Endothelial cell of umbilical vein (primary cell): Measurements from ENCODE around the gene NTRK1. TPM values are rescaled to one million over a fixed set of nuclear protein-coding genes. Genes with fewer than 3 reads are reported as not detected.

Experiments
- BruUV-seq: library from RNA; stranded (reverse); fragments of 400-500 nt; replicated peaks from 2 replicates; lab custom pipeline; 2021; lab: Mats Ljungman, UMichigan
- CTCF ChIA-PET: fragments of 300-600, 350-600 bp; sonication (Branson Sonifier 250); formaldehyde crosslinking; loops from one replicate; lab custom pipeline; 2021; ENCODE audit warnings: antibody characterized with exemption, inconsistent platforms; lab: Charles Lee
- POLR2A ChIA-PET: fragments of 300-600, 350-600 bp; sonication (Branson Sonifier 250); formaldehyde crosslinking; loops from one replicate; lab custom pipeline; 2021; ENCODE audit warnings: antibody characterized with exemption, inconsistent platforms; lab: Charles Lee
- DNase-seq: peaks from one replicate; pipeline ENCODE4 v3.0.0-alpha.2; 2011; ENCODE audit warnings: low read depth, low spot score
- FAIRE-seq: peaks from 2 replicates; lab custom pipeline; 2011; peaks lifted over from hg19 to GRCh38; lab: Jason Lieb, UNC
- H2AFZ ChIP-seq: 2 replicates; pipeline ENCODE4 v1.6.0; 2012; ENCODE audit warnings: low read depth, low read length, control low read depth, inconsistent platforms
- H3K27ac ChIP-seq: 2 replicates; pipeline ENCODE4 v1.5.1; 2011; ENCODE audit warnings: low read depth, mild to moderate bottlenecking, control low read depth, low read length, moderate library complexity; ENCODE audit not compliant: insufficient read depth
- H3K27me3 ChIP-seq, 2 experiments: 2 replicates each; pipeline versions ENCODE4 v1.6.0 to v1.6.1; 2011; ENCODE audit warnings: low read length in 2 of 2, mixed read lengths in 1 of 2; ENCODE audit not compliant: control insufficient read depth in 2 of 2, insufficient read depth in 2 of 2
- H3K36me3 ChIP-seq, 2 experiments: 2 replicates in 1 of 2; 3 replicates in 1 of 2; pipeline ENCODE4 v1.5.1; 2011; ENCODE audit warnings: low read length in 2 of 2, mild to moderate bottlenecking in 1 of 2, moderate library complexity in 1 of 2; ENCODE audit not compliant: control insufficient read depth in 2 of 2, insufficient read depth in 2 of 2; ENCODE audit errors: extremely low read depth in 1 of 2
- H3K4me1 ChIP-seq: 3 replicates; pipeline ENCODE4 v1.5.1; 2011; ENCODE audit warnings: mild to moderate bottlenecking, low read length; ENCODE audit not compliant: control insufficient read depth, insufficient read depth; ENCODE audit errors: extremely low read depth
- H3K4me2 ChIP-seq: 2 replicates; pipeline ENCODE4 v1.6.1; 2011; ENCODE audit warnings: low read length, control low read depth, mixed read lengths; ENCODE audit not compliant: insufficient read depth
- H3K4me3 ChIP-seq, 3 experiments: fragments of 200-600 bp in 1 of 3; sonication (generic), shearing (Covaris generic) in 1 of 3; replicated peaks in 1 of 3; 2 replicates each; pipeline ENCODE4 v1.5.1; 2011 to 2016; ENCODE audit warnings: control low read depth in 3 of 3, low read length in 3 of 3, mild to moderate bottlenecking in 2 of 3, inconsistent platforms in 1 of 3, low read depth in 1 of 3, moderate library complexity in 1 of 3; ENCODE audit not compliant: insufficient read depth in 1 of 3
- H3K79me2 ChIP-seq: 2 replicates; pipeline ENCODE4 v1.6.0; 2012; ENCODE audit warnings: low read length, inconsistent platforms; ENCODE audit not compliant: control insufficient read depth, insufficient read depth
- H3K9ac ChIP-seq: replicated peaks from 2 replicates; pipeline ENCODE3; 2011; ENCODE audit warnings: low read length, control low read depth; ENCODE audit not compliant: insufficient read depth; ENCODE audit errors: extremely low read depth
- H3K9me1 ChIP-seq: replicated peaks from 3 replicates; pipeline ENCODE4 v1.6.0; 2011; ENCODE audit warnings: mild to moderate bottlenecking, low read length; ENCODE audit not compliant: control insufficient read depth, insufficient read depth; ENCODE audit errors: extremely low read depth
- H3K9me3 ChIP-seq: replicated peaks from 2 replicates; pipeline ENCODE4 v1.5.1; 2012; ENCODE audit warnings: low read length, inconsistent platforms; ENCODE audit not compliant: control insufficient read depth, insufficient read depth
- H4K20me1 ChIP-seq: replicated peaks from 2 replicates; pipeline ENCODE3; 2011; ENCODE audit warnings: mild to moderate bottlenecking, low read length; ENCODE audit not compliant: control insufficient read depth, insufficient read depth; ENCODE audit errors: extremely low read depth
- CTCF ChIP-seq, 2 donors: IDR thresholded peaks; 1 replicate in 1 of 2; 2 replicates in 1 of 2; pipeline ENCODE4 v1.5.1; 2011; ENCODE audit warnings: low read length in 2 of 2, mild to moderate bottlenecking in 2 of 2, moderate library complexity in 2 of 2, control low read depth in 1 of 2, inconsistent platforms in 1 of 2, low read depth in 1 of 2; ENCODE audit not compliant: insufficient read depth in 1 of 2; ENCODE audit errors: extremely low read depth in 1 of 2
- EZH2 ChIP-seq: IDR thresholded peaks from 2 replicates; pipeline ENCODE4 v1.6.1; 2012; ENCODE audit warnings: borderline replicate concordance, low read depth, mild to moderate bottlenecking, moderate library complexity, low read length, inconsistent platforms; ENCODE audit not compliant: severe bottlenecking
- FOS ChIP-seq: IDR thresholded peaks from 2 replicates; pipeline ENCODE4 v1.6.1; 2011; ENCODE audit warnings: mild to moderate bottlenecking, low read length, moderate library complexity, borderline replicate concordance; ENCODE audit not compliant: insufficient read depth
- GATA2 ChIP-seq: IDR thresholded peaks from 2 replicates; pipeline ENCODE4 v1.7.0; 2011; ENCODE audit warnings: low read depth, mild to moderate bottlenecking, moderate library complexity, mixed read lengths, low read length; ENCODE audit not compliant: insufficient read length, insufficient read depth
- JUN ChIP-seq: IDR thresholded peaks from 2 replicates; pipeline ENCODE4 v1.6.1; 2011; ENCODE audit warnings: borderline replicate concordance, low read depth; ENCODE audit not compliant: insufficient read length, insufficient read depth
- MAX ChIP-seq: IDR thresholded peaks from 2 replicates; pipeline ENCODE4 v1.6.1; 2011; ENCODE audit not compliant: insufficient read depth, insufficient read length
- MYC ChIP-seq: IDR thresholded peaks from one replicate; pipeline ENCODE4 v1.6.1; 2011; ENCODE audit warnings: mild to moderate bottlenecking, low read depth, low read length
- dilution Hi-C: fragments of 300-500 bp; cut with MboI; formaldehyde crosslinking; loops from one replicate; pipeline ENCODE4 v1.15.0; 2019; ENCODE audit warnings: low sequenced_read_pairs; ENCODE audit not compliant: extremely low pct_ligation_motif_present
- intact Hi-C: fragments of 100-400 bp; cut with micrococcal nuclease; formaldehyde crosslinking; loops from one replicate; pipeline ENCODE4 v1.10.0; 2022
- polyA plus RNA-seq, 4 experiments: library from polyadenylated mRNA; depleted of rRNA in 3 of 4; stranded (reverse) in 3 of 4; unstranded in 1 of 4; fragments of >200 nt; gene quantifications; 2 replicates each; pipeline versions ENCODE4 v1.2.1 to v1.2.3, GENCODE V29; 2011 to 2012; ENCODE audit warnings: missing spikeins in 1 of 4
- total RNA-seq: library from RNA; stranded (reverse); gene quantifications from 2 replicates; pipeline ENCODE4 v1.2.3, GENCODE V29; 2021

The NTRK1 gene
- total and polyA plus RNA-seq, 2 donors (not counting 3 experiments of a cell fraction or from before 2014, with no cell fraction given) = 0.07 TPM; not detected in 1

GRCh38 chr1:156847591-156848460, 12.8 kb upstream of the NTRK1 start:
- ChIA-PET POLR2A (no interaction called here), CTCF (interaction anchor here (0.8 to 5.4 kb wide), 7 partner anchors 9 to 122 kb away, joined by 3 to 42 read pairs (median 4); partner anchors contain the start of genes INSRR and NTRK1)
- intact Hi-C loops (no loop called here), dilution Hi-C loops (no loop called here)
- no peak for FAIRE-seq
- no peak overlapping the region for H3K9ac ChIP-seq
- peaks cover 58 to 59% of the 10 kb centered on the region in 2 experiments for H3K27me3 ChIP-seq
- H3K36me3 ChIP-seq = no peaks in the 10 kb centered on the region
- TF ChIP-seq MAX (no peak), CTCF (IDR thresholded peaks at IDR 0.05; ENCODE audit: extremely low read depth in 1 of 2, insufficient read depth in 1 of 2, low read depth in 1 of 2, low read length in 2 of 2) (no peak), MYC (no peak), FOS (no peak), GATA2 (no peak), JUN (no peak), EZH2 (no peak)
- H3K9me1 ChIP-seq = no peaks in the 10 kb centered on the region
- no TSS peak for BruUV-seq
- H3K4me2 ChIP-seq = no peak overlapping the region
- no peak overlapping the region for H3K4me3 ChIP-seq
- no peak overlapping the region for H3K27ac ChIP-seq
- no peaks in the 10 kb centered on the region for H3K9me3 ChIP-seq
- H3K4me1 ChIP-seq = peaks cover 42% of the 10 kb centered on the region
- no peak for DNase-seq
- H4K20me1 ChIP-seq = no peaks in the 10 kb centered on the region
- no peak overlapping the region for H2AFZ ChIP-seq
- no peaks in the 10 kb centered on the region for H3K79me2 ChIP-seq
